ENCODE measurements around the gene MYLIP. TPM values are rescaled to one million over a fixed set of nuclear protein-coding genes. Genes with fewer than 3 reads are reported as not detected.

MYLIP gene
- total and polyA plus RNA-seq, 2 of the 13 experiments (the other 11 are each of a cell fraction or from before 2014, with no cell fraction given) = 3.4 to 10.8 TPM

GRCh38 chr6:16128759-16129622, at the start of gene MYLIP (continued):
- TF ChIP-seq NFKB2 (CRISPR knock-in tag; IDR thresholded peaks at IDR 0.05; ENCODE audit: borderline replicate concordance) (peak; percentile 91; the same call in 1 of the 2 replicates), AGO2 (optimal IDR thresholded peaks at IDR 0.05; ENCODE audit: low read depth, low read length) (peak; percentile 73), MTERF4 (CRISPR knock-in tag; IDR thresholded peaks at IDR 0.05) (no peak), JUNB (CRISPR knock-in tag; IDR thresholded peaks at IDR 0.05; ENCODE audit: borderline replicate concordance) (no peak), ISL2 (CRISPR knock-in tag; IDR thresholded peaks at IDR 0.05) (peak; percentile 65), EP300 (IDR thresholded peaks at IDR 0.05; ENCODE audit: low read depth in 2 of 2, low read length in 2 of 2) (peak in 1 of 2 experiments; percentile 19; a peak in 1 of 4 replicates), EP300 (CRISPR knock-in tag; IDR thresholded peaks at IDR 0.05; ENCODE audit: borderline replicate concordance) (no peak), BHLHE40 (IDR thresholded peaks at IDR 0.05; ENCODE audit: low read length) (no peak), ZNF644 (CRISPR knock-in tag; IDR thresholded peaks at IDR 0.05; ENCODE audit: low read depth) (no peak), SPEN (CRISPR knock-in tag; IDR thresholded peaks at IDR 0.05; ENCODE audit: low read depth) (peak; percentile 71), ZBTB49 (CRISPR knock-in tag; IDR thresholded peaks at IDR 0.05; ENCODE audit: borderline replicate concordance) (no peak), ZNF569 (CRISPR knock-in tag; IDR thresholded peaks at IDR 0.05; ENCODE audit: borderline replicate concordance) (no peak; the same call in 1 of the 2 replicates), ZNF24 (IDR thresholded peaks at IDR 0.05) (no peak), FOSL1 (CRISPR knock-in tag; IDR thresholded peaks at IDR 0.05; ENCODE audit: borderline replicate concordance) (no peak), SRSF9 (IDR thresholded peaks at IDR 0.05; ENCODE audit: borderline replicate concordance, insufficient read depth, low read depth, low read length, poor library complexity, severe bottlenecking) (no peak), PPARG (CRISPR knock-in tag; conservative IDR thresholded peaks at IDR 0.05) (no peak), ERF (CRISPR knock-in tag; IDR thresholded peaks at IDR 0.05) (peak; percentile 94), TAF15 (IDR thresholded peaks at IDR 0.05; ENCODE audit: low read depth, low read length, poor library complexity, severe bottlenecking) (no peak), FOXP4 (CRISPR knock-in tag; IDR thresholded peaks at IDR 0.05) (0 out of 2 replicates have a peak, but pooled peaks have one; percentile 21), GTF3A (CRISPR knock-in tag; conservative IDR thresholded peaks at IDR 0.05) (no peak), ZNF720 (CRISPR knock-in tag; IDR thresholded peaks at IDR 0.05) (peak; percentile 90; the same call in 1 of the 2 replicates), ZNF121 (CRISPR knock-in tag; IDR thresholded peaks at IDR 0.05) (peak; percentile 50; the same call in 1 of the 2 replicates), ZSCAN5A (CRISPR knock-in tag; IDR thresholded peaks at IDR 0.05; ENCODE audit: borderline replicate concordance) (peak; percentile 87; the same call in 1 of the 2 replicates)
